Measurements from ENCODE around the gene OGDH. TPM values are rescaled to one million over a fixed set of nuclear protein-coding genes. Genes with fewer than 3 reads are reported as not detected.

OGDH gene
- total RNA-seq, 1 experiment from 2014 or later, result 69.1 TPM

- Histone ChIP-seq H3K4me3 (replicated peaks in 1 of 2; ENCODE audit: low read depth in 1 of 2, low read length in 2 of 2) (no peak overlapping the region), H3K79me2 (ENCODE audit: insufficient read depth, low read length) (peaks cover 48% of the 10 kb centered on the region), H3K36me3 (ENCODE audit: control insufficient read depth in 1 of 2, insufficient read depth in 2 of 2, low read length in 2 of 2) (peaks cover 60 to 67% of the 10 kb centered on the region in 2 experiments), H3K9me2 (ENCODE audit: insufficient read depth) (no peaks in the 10 kb centered on the region), H3K4me2 (ENCODE audit: low read length) (no peak overlapping the region), H2AFZ (ENCODE audit: low read depth, low read length, poor library complexity, severe bottlenecking) (no peak overlapping the region), H3K9ac (ENCODE audit: low read length) (no peak overlapping the region), H3K4me1 (ENCODE audit: control insufficient read depth in 1 of 2, insufficient read depth in 2 of 2, low read length in 2 of 2) (peaks cover 11 to 23% of the 10 kb centered on the region in 2 experiments), H3K27ac (ENCODE audit: low read depth, low read length) (no peak overlapping the region), H3K9me3 (ENCODE audit: control insufficient read depth in 1 of 2, insufficient read depth in 1 of 2, low read depth in 1 of 2, low read length in 2 of 2) (no peaks in the 10 kb centered on the region), H3K27me3 (ENCODE audit: insufficient read depth, low read length) (no peaks in the 10 kb centered on the region), H4K20me1 (ENCODE audit: insufficient read depth) (peaks cover 7% of the 10 kb centered on the region; the same call in 1 of the 2 replicates)
- POLR2A ChIA-PET, result no interaction called here
- intact Hi-C loops (cut with micrococcal nuclease), result loop anchor here (5.0 kb wide), 1 partner anchor 219 kb away; no protein-coding TSS in a partner anchor
- no peak for DNase-seq (ENCODE audit: low read depth, low spot score)
- no peak for ATAC-seq
- RAD21 ChIA-PET (ENCODE audit: low non-redundant PET in 1 of 2, low total read pairs in 2 of 2, uncharacterized antibody in 2 of 2, unreplicated experiment in 2 of 2), result no interaction called here
- BruUV-seq (replicated peaks), result no TSS peak
- CTCF ChIA-PET, result interaction anchor here (2.5 to 3.0 kb wide), 2 partner anchors 326 to 569 kb away, joined by 8 to 21 read pairs; no protein-coding TSS in a partner anchor
- TF ChIP-seq RAD21 (IDR thresholded peaks at IDR 0.05; ENCODE audit: low read depth) (no peak), SIN3A (IDR thresholded peaks at IDR 0.05; ENCODE audit: low read depth) (no peak), FOSL1 (IDR thresholded peaks at IDR 0.05; ENCODE audit: low read depth) (no peak), REST (IDR thresholded peaks at IDR 0.05; ENCODE audit: low read depth) (no peak), SRF (IDR thresholded peaks at IDR 0.05; ENCODE audit: low read depth) (no peak), CBX3 (IDR thresholded peaks at IDR 0.05; ENCODE audit: low read depth) (no peak), MAX (IDR thresholded peaks at IDR 0.05) (no peak)
These were observed 39.7 kb upstream of the OGDH start for GRCh38 chr7:44566680-44567079.

All from HCT116 (cell line).